Kidney (tissue), 14 donors: Measurements from ENCODE around the gene SORD. TPM values are rescaled to one million over a fixed set of nuclear protein-coding genes. Genes with fewer than 3 reads are reported as not detected.
"Not testable (repeated sequence)": the region's sequence is repeated elsewhere in the genome, so short reads cannot be mapped to it uniquely, and the experiment has no call there.

Experiments
- DNase-seq, 5 donors: peaks; one replicate each; pipeline ENCODE4 v3.0.0-alpha.2; 2013 to 2020
- FAIRE-seq: peaks from 2 replicates; lab custom pipeline; 2012; peaks lifted over from hg19 to GRCh38; lab: Jason Lieb, UNC
- H3K27ac ChIP-seq, 2 donors: one replicate each; pipeline ENCODE4 v1.7.0; 2013; ENCODE audit warnings: low read depth in 2 of 2, low read length in 2 of 2, inconsistent platforms in 1 of 2
- H3K27me3 ChIP-seq: one replicate; pipeline ENCODE4 v1.7.1; 2013; ENCODE audit warnings: low read length, inconsistent platforms; ENCODE audit not compliant: control insufficient read depth, insufficient read depth
- H3K36me3 ChIP-seq, 3 donors: one replicate each; pipeline versions ENCODE4 v1.7.0 to v1.7.1; 2013; ENCODE audit warnings: low read length in 3 of 3, control low read depth in 1 of 3, inconsistent platforms in 1 of 3; ENCODE audit not compliant: insufficient read depth in 3 of 3, control insufficient read depth in 2 of 3
- H3K4me1 ChIP-seq, 3 donors: one replicate each; pipeline versions ENCODE4 v1.7.0 to v1.7.1; 2013; ENCODE audit warnings: low read length in 3 of 3, inconsistent platforms in 1 of 3, low read depth in 1 of 3; ENCODE audit not compliant: control insufficient read depth in 2 of 3, insufficient read depth in 2 of 3
- H3K4me3 ChIP-seq, 3 donors: one replicate each; pipeline versions ENCODE4 v1.7.0 to v1.8.1; 2013; ENCODE audit warnings: low read length in 3 of 3, control low read depth in 1 of 3, inconsistent platforms in 1 of 3
- H3K9ac ChIP-seq, 3 donors: one replicate each; pipeline versions ENCODE4 v1.7.0 to v1.7.1; 2013; ENCODE audit warnings: low read length in 3 of 3, control low read depth in 1 of 3, inconsistent platforms in 1 of 3
- H3K9me3 ChIP-seq, 3 donors: one replicate each; pipeline versions ENCODE4 v1.7.0 to v1.7.1; 2013; ENCODE audit warnings: low read length in 3 of 3, control low read depth in 1 of 3, inconsistent platforms in 1 of 3; ENCODE audit not compliant: control insufficient read depth in 2 of 3, insufficient read depth in 1 of 3
- intact Hi-C: fragments of 100-400 bp; cut with DNase I; formaldehyde crosslinking; loops from one replicate; pipeline ENCODE4 v1.11.1; 2022
- polyA plus RNA-seq: library from polyadenylated mRNA; stranded (reverse); fragments of 350-450 nt; fragmentation: Illumina TruSeq; extraction: RNeasy Lipid Tissue Mini Kit (QIAGEN cat#74804); gene quantifications from one replicate; pipeline ENCODE4 v1.2.3, GENCODE V29; 2014; ENCODE audit warnings: low read depth, low replicate concordance; ENCODE audit not compliant: insufficient read depth
- total RNA-seq: library from RNA; stranded (reverse); fragmentation: NEBNext Ultra II Directional; extraction: Animal tissue kit (Norgen Biotek cat#: 25700); gene quantifications from one replicate; pipeline ENCODE4 v1.2.1, GENCODE V29; 2021
- TF ChIP-seq, protein P1 (sequence below): IDR thresholded peaks from 3 replicates; pipeline ENCODE4 v1.5.1; 2012; ENCODE audit warnings: mild to moderate bottlenecking, moderate library complexity, borderline replicate concordance; ENCODE audit not compliant: insufficient read depth; ENCODE audit errors: extremely low read depth
- donor health status: control.
- donor health status: control.
- donor health status: control.
- donor health status: control.
- donor health status: control.
- donor health status: DM: yes; HTN: yes; CAD: no.
- donor health status: Normal renal cell carcinoma (clear cell type).

SORD gene
- total and polyA plus RNA-seq, 2 donors from 2014 or later: 14.2 to 83.0 TPM

DNA sequence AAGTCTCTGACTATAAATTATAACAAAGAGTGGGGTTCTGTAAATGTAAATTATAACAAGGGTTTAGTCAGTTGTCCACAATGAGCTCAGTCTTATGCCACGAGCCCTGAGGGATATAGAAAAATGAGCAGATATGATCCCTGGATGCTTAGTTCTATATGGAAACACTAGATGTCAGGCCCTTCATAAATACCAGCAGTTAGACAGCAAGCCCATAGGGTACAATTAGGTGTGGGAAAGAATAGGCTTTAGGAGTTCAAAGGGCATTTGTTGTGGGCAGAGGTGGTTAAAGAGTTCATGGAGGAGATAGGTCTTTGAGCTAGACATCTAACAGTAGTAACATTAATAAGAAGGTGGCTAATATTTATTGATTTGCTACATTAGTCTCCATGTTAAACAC lies 21.3 kb downstream of the SORD start:
- intact Hi-C loops, FAIRE-seq, H3K36me3 ChIP-seq, DNase-seq, H3K27me3 ChIP-seq, H3K9ac ChIP-seq, H3K4me1 ChIP-seq, H3K27ac ChIP-seq, H3K4me3 ChIP-seq, H3K9me3 ChIP-seq: not testable (repeated sequence)

DNA sequence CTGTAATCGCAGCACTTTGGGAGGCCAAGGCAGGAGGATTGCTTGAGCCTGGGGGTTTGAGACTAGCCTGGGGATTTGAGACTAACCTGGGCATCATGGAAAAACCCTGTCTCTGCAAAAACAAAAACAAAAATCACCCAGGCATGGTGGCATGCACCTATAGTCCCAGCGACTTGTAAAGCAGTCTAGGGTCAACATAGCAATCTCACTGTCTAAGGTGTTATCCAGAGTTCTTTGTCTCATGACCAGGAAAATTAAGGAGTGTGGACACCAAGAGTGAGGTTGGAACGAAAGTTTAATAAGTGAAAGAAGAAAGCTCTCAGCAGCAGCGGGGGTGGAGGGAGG lies 25.4 kb downstream of the SORD start:
- DNase-seq, H3K9ac ChIP-seq, H3K9me3 ChIP-seq, H3K27me3 ChIP-seq, FAIRE-seq, H3K4me3 ChIP-seq, H3K27ac ChIP-seq, intact Hi-C loops, H3K4me1 ChIP-seq: not testable (repeated sequence)
- peaks cover 0 to 14% (median 0%) of the 10 kb centered on the region in 3 donors for H3K36me3 ChIP-seq

DNA sequence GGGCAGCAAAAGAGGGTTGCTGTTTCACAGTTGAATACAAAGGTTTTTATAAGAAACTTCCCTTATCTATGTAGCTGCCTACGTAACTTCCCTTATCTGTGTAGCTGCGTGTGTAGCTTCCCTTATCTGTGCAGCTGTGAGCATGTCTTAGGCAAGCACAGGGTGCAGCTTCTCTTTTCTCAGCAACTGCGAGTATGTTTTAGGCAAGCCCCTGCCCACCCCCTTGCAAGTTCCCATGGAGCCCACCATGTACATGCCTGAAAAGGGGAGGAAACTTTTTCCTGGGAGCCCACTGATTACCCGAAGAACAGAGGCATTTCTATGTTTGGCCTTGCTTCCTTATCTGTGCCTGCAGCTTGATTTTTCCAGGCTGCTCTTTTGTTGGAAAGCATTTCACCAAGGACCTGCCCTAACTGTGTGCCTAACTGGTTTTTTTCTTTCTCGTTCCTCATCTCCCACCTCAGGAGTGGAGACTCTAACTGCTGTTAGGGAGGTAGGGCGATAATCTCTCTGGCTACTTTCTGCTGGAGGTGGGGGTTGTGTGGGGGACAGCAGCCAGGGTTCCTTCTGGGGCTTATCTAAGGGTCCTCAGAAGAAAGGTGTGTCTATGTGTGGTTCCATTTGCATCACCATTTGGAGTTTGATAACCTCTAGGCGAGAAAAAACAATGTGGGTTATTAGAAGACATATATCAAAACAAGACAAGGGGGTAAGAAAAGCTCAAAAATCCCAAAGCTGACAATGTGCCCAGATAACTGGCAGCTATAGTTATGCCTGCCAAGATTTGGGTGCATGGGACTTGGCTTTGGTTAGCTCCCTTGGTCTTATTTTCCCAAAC lies 26.0 kb downstream of the SORD start:
- peaks cover 0 to 4% (median 0%) of the 10 kb centered on the region in 3 donors for H3K9me3 ChIP-seq
- DNase-seq (no peak), FAIRE-seq (no peak)
- no peak overlapping the region for H3K27ac ChIP-seq
- TF ChIP-seq, protein P1, sequence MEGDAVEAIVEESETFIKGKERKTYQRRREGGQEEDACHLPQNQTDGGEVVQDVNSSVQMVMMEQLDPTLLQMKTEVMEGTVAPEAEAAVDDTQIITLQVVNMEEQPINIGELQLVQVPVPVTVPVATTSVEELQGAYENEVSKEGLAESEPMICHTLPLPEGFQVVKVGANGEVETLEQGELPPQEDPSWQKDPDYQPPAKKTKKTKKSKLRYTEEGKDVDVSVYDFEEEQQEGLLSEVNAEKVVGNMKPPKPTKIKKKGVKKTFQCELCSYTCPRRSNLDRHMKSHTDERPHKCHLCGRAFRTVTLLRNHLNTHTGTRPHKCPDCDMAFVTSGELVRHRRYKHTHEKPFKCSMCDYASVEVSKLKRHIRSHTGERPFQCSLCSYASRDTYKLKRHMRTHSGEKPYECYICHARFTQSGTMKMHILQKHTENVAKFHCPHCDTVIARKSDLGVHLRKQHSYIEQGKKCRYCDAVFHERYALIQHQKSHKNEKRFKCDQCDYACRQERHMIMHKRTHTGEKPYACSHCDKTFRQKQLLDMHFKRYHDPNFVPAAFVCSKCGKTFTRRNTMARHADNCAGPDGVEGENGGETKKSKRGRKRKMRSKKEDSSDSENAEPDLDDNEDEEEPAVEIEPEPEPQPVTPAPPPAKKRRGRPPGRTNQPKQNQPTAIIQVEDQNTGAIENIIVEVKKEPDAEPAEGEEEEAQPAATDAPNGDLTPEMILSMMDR: no peak
- no peaks in the 10 kb centered on the region for H3K4me1 ChIP-seq
- H3K4me3 ChIP-seq: no peak overlapping the region
- no peaks in the 10 kb centered on the region for H3K27me3 ChIP-seq
- no peak overlapping the region for H3K9ac ChIP-seq
- intact Hi-C loops: no loop called here
- peaks cover 0 to 14% (median 0%) of the 10 kb centered on the region in 3 donors for H3K36me3 ChIP-seq

DNA sequence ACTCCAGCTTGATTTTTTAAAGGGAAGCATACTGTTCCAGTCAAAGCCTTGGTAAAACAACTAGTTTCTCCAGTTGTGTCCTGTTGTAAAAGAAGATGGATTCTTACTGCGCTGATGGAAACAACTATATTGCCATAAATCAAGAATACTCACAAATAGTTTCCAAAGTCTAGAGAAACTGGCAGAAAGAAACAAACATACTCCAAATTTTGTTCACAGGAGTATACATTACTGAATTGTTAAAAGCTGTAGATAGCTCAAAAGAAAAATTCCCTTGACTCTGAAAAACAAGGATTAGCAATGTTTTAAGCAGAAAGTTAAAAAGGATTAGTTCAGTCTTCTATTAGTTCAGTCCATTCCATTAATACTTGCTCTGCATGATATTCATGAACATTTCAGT lies 27.6 kb downstream of the SORD start:
- FAIRE-seq (no peak), DNase-seq (no peak)
- intact Hi-C loops: no loop called here

DNA sequence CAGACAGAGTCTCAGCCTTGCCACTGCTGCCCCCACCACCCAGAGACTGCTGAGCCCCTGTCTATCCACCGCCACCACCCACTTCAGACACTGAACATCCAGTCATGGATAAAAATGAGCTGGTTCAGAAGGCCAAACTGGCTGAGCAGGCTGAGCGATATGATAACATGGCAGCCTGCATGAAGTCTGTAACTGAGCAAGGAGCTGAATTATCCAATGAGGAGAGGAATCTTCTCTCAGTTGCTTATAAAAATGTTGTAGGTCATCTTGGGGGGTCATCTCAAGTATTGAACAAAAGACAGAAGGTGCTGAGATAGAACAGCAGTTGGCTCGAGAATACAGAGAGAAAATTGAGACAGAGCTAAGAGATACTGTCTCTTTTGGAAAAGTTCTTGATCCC lies 29.7 kb downstream of the SORD start:
- DNase-seq, H3K27me3 ChIP-seq, H3K4me3 ChIP-seq, H3K9ac ChIP-seq, intact Hi-C loops, H3K27ac ChIP-seq, H3K9me3 ChIP-seq, FAIRE-seq, H3K4me1 ChIP-seq: not testable (repeated sequence)
- peaks cover 0 to 14% (median 0%) of the 10 kb centered on the region in 3 donors for H3K36me3 ChIP-seq

More for the DNA sequence above, 27.6 kb downstream of the SORD start:
- TF ChIP-seq, protein P1: no peak
- Histone ChIP-seq H3K4me1 (no peaks in the 10 kb centered on the region), H3K27ac (no peak overlapping the region), H3K9ac (no peak overlapping the region), H3K36me3 (peaks cover 0 to 14% (median 0%) of the 10 kb centered on the region in 3 donors), H3K4me3 (no peak overlapping the region), H3K9me3 (peaks cover 0 to 4% (median 0%) of the 10 kb centered on the region in 3 donors), H3K27me3 (no peaks in the 10 kb centered on the region)

DNA sequence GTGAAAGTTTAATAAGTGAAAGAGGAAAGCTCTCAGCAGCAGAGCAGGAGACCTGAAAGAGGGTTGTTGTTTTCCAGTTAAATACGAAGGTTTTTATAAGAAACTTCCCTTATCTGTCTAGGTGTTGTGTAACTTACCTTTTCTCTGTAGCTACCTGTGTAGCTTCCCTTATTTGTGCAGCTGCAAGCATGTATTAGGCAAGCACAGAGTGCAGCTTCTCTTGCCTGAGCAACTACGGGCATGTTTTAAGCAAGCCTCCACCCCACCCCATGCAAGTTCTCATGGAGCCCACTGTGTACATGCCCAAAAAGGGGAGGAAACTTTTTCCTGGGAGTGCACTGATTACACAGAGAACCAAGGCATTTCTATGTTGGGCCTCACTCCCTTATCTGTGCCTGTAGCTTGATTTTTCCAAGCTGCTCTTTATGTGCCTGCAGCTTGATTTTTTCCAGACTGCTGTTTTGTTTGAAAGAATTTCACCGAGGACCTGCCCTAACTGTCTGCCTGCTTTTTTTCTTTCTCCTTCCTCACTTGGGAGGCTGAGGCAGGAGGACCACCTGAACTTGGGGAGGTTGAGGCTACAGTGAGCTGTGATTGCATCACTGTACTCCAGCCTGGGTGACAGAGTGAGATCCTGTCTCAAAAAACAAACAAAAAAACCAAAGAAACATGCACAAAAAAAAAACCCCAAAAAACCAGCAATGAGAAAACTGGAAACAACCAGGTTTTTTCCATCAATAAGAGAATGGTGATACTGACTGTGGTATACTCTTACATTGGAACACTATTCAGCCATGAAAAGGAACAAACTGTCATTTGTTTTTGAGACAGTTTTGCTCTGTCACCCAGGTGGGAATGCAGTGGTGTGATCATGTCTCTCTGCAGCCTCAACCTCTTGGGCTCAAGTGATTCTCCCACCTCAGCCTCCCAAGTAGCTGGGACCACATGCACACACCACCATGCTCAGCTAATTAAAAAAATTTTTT lies 36.0 kb downstream of the SORD start:
- DNase-seq, H3K36me3 ChIP-seq, H3K4me3 ChIP-seq, FAIRE-seq, H3K27me3 ChIP-seq, H3K9ac ChIP-seq, H3K9me3 ChIP-seq, intact Hi-C loops, H3K27ac ChIP-seq, H3K4me1 ChIP-seq: not testable (repeated sequence)
